Epithelial cell of esophagus (primary cell): Measurements from ENCODE around the gene RPS29.

Source experiments
- DNase-seq: peaks from one replicate; pipeline ENCODE4 v3.0.0; 2010; ENCODE audit warnings: low read depth
- H3K4me3 ChIP-seq: 2 replicates; pipeline ENCODE4 v1.5.1; 2011; ENCODE audit warnings: mild to moderate bottlenecking, low read length, control low read depth
- TF ChIP-seq, protein P1 (sequence below): IDR thresholded peaks from 2 replicates; pipeline ENCODE4 v1.5.1; 2011; ENCODE audit warnings: low read depth, mild to moderate bottlenecking, low read length, control low read depth, inconsistent platforms; ENCODE audit not compliant: insufficient read depth; ENCODE audit errors: missing control alignments

Gene RPS29

DNA sequence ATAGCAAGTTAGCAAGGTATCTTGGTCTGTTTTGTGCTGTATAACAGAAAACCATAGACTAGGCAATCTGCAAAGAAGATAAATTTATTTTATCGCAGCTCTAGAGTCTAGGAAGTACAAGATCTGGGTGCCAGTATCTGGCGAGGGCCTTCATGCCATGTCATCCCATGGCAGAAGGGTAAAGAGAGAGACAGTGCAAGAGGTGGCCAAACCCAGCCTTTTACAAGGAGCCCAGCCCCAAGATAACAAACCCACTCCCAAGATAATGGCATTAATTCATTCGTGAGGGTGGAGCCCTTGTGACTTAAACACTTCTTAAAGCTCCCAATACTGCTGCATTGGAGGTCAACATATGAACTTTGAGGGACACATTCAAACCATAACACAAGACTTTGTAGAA, 16.9 kb downstream of the RPS29 start:
- no peak overlapping the region for H3K4me3 ChIP-seq
- DNase-seq, result no peak
- TF ChIP-seq, protein P1, sequence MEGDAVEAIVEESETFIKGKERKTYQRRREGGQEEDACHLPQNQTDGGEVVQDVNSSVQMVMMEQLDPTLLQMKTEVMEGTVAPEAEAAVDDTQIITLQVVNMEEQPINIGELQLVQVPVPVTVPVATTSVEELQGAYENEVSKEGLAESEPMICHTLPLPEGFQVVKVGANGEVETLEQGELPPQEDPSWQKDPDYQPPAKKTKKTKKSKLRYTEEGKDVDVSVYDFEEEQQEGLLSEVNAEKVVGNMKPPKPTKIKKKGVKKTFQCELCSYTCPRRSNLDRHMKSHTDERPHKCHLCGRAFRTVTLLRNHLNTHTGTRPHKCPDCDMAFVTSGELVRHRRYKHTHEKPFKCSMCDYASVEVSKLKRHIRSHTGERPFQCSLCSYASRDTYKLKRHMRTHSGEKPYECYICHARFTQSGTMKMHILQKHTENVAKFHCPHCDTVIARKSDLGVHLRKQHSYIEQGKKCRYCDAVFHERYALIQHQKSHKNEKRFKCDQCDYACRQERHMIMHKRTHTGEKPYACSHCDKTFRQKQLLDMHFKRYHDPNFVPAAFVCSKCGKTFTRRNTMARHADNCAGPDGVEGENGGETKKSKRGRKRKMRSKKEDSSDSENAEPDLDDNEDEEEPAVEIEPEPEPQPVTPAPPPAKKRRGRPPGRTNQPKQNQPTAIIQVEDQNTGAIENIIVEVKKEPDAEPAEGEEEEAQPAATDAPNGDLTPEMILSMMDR, result no peak

GRCh38 chr14:49566714-49567113, 19.5 kb downstream of the RPS29 start:
- no peak overlapping the region for H3K4me3 ChIP-seq
- TF ChIP-seq, protein P1, result no peak
- DNase-seq, result no peak

DNA sequence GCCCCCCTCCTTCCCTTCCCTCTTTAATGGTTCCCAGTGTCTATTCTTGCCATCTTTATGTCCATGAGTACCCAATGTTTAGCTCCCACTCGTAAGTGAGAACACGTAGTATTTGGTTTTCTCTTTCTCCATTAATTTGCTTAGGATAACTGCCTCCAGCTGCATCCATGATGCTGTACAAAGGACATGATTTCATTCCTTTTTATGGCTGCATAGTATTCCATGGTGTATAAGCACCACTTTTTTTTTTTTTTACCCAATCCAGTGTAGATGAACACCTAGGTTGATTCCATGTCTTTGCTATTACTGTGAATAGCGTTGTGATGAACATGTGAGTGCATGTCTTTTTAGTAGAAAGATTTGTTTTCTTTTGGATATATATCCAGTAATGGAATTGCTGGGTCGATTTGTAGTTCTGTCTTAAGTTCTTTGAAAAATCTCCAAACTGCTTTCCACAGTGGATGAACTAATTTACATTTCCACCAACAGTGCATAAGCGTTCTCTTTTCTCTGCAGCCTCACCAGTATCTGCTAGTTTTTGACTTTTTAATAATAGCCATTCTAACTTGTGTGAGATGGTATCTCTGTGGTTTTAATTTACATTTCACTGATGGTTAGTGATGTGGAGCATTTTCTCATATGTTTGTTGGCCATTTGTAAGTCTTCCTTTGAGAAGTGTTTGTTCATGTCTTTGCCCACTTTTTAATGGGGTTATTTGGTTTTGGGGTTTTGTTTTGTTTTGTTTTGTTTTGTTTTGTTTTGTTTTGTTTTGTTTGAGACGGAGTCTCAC, 26.0 kb downstream of the RPS29 start:
- no peak overlapping the region for H3K4me3 ChIP-seq
- TF ChIP-seq, protein P1, result no peak
- DNase-seq, result no peak

- no peak for DNase-seq
- H3K4me3 ChIP-seq, result no peak overlapping the region
- TF ChIP-seq, protein P1, result no peak
These were observed 32.3 kb downstream of the RPS29 start for GRCh38 chr14:49553892-49554291.

DNA sequence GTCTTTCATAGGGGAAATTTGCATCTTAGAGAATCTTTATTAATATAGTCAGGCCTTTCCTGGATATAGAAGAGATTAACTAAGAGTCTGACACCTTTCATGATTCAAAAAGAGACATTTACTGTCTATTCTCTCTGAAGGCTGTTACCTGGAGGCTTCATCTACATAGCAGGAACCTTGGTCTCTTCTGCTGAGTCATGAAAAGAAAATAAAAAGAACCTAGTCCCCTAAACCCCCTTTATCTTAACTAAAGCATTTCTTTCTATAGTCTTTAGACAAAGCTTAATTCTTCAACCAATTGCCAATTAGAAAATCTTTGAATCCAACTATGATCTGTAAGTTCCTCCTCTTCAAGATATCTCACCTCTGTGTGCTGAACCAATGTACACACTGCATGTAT, 33.1 kb downstream of the RPS29 start:
- TF ChIP-seq, protein P1, result no peak
- no peak overlapping the region for H3K4me3 ChIP-seq
- DNase-seq, result no peak

DNA sequence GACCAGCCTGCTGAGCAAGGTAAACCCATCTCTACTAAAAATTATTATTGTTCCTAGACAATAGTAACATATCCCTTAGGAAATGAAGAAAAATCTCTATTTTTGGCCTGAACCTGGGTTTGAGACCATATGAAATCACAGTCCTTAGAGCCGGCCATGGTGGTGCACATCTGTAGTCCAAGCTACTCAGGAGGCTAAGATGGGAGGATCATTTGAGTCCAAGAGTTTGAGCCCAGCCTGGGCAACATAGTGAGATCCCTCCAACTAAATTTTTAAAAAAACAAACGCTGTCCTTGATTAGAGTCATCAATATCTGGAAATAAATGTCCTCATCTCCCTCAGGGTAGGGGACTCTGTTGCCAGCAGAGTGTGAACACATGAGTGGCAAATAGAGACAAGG, 34.6 kb downstream of the RPS29 start:
- TF ChIP-seq, protein P1, result no peak
- DNase-seq, result no peak
- H3K4me3 ChIP-seq, result no peak overlapping the region
